Measurements from ENCODE around the gene BDKRB1.

The BDKRB1 gene

DNA sequence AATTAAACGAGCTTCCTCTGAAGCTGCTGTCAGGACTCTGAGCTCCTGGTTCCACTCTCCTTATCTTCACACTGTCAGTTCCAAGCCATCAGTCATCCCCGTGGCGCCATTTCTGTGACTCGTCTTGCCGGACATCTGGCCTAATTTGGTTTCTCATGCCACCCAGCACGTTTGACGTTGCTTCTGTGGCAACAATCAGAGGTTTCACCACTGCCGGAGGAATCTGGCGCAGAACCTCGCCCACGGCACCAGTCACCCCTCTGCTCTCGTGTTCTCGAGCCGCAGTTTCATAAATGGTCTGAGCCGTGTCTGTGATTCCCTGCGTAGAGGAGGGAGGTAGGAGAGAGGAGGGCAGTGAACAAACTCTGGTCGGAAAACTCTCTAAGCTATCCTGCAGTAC lies 29.7 kb downstream of the BDKRB1 start:
- DNase-seq: no peak

DNA sequence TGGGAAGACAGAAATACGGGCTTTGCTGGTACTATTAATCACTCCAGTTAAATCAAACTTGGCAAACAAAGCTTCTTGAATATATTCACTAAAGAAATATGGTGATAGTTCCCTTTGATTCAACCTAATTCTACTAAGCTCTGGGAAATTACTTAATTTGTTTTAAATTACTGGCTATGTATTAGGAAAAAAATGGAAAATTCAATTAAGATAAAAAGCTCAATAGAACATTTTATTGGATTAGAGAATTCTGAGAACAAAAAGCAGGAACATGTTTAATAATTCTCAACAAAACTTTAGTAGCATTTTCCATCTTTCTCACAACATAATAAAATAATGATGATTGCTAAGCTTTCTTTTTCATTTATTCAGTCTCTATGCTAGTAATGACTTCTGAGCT lies 30.2 kb downstream of the BDKRB1 start:
- no peak for DNase-seq

DNA sequence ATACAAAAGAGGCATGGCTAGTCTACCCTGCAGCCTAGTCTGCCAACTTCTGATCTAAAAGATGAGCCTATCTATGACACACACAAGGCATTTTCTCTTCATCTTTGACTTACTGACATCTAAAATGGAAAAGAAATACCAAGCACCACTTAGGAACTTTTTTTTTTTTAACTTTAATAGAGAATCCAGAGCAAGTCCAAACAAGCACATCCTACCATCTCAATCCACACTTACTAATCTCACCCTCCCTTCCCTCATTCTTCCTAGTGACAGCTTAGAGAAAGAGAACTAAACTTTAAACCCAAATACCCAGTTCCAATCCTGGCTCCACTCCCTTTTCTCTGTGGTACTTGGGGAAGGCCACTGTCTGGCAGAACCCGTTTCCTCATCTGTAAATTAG lies 31.8 kb downstream of the BDKRB1 start:
- DNase-seq: no peak

DNA sequence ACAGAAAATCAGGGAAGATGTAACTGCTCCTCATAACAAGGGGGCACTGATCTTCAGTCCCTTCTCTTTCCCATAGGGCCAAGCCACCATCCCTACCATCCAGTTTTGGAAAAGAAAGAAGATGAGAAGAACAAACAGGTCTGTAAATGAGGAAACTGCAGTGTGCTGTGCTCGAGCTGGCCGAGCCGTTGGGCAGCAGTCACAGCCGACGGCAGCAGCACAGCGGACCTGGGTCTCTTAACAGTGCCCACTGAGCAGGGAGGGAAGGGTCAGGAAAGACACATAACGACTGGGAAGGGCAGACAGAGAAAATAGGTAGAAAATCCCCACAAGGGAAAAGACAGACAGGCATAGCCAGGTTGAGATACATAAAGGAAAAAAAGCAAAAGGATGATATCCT lies 38.2 kb downstream of the BDKRB1 start:
- DNase-seq: no peak

DNA sequence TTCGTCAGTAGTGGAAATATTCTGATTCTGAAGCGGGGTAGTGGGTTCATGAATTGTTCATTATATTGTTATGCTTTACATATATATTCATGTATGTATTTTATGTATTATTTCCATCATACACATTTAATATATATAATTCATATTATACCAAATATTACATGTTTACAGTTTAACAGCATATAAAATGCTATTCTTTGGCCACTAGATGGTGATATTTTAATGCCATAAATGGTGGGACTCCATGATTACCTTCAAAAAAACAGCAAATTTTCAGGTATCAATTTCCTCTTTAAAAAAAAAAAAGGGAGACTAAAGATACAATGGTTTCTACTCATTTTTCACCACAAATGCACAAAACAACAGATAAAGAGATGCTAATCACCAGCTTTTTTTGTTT lies 41.0 kb downstream of the BDKRB1 start:
- DNase-seq: peak; percentile 7

DNA sequence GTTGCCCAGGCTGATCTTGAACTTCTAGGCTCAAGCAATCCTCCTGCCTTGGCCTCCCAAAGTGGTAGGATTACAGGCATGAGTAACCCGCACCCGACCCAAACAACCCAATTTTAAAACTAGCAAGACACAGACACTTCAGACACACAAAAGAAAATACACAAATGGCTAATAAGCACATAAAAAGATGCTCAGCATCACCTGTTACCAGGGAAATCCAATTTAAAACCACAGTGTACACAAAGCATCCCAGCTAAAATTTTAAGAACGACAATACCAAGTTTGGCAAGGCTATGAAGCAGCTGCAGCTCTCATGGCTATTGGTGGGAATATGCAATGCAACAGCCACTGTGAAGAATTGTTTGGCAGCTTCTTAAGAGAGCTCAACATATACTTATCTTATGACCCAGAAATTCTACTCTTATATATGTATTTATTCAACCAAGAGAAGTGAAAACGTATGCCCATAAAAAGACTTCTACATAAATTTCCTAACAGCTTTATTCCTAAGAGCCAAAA lies 42.0 kb downstream of the BDKRB1 start:
- DNase-seq: no peak

DNA sequence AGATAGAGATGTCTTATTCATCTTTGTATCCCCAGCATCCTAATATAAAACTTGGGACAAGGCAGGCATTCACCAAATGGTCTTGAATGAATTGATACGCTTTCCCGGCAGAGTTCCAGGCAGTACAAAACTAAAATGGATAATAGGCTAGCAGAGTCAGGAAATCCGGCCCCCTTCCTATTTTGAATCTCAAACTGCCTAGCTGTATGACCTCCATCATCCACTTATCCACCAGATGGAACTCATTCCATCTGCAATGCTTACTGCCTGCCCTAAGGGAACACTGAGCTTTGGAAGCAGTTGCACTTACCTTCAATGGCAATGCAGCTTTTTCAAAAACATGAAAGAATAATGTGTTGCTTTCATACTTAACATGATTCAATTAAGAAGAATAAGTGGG lies 43.4 kb downstream of the BDKRB1 start:
- DNase-seq: no peak

DNA sequence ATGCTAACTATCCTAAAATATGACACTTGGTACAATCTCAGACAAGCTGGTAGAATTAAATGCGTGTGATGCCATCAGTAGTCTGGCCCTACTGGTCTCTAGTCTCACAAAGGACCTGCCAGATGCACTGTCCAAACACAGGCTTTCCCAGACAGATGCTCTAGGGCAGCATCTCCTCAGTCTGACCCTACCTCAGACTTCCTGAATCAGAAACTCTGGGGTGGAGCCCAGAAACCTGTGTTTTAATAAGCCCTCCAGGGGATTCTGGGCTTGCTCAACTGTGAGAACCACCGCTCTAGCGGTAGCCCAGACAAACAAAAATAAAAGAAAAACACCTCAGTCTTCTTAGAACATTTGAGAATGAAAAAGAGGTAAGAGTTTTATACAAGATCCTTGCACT lies 48.0 kb downstream of the BDKRB1 start:
- DNase-seq: no peak

DNA sequence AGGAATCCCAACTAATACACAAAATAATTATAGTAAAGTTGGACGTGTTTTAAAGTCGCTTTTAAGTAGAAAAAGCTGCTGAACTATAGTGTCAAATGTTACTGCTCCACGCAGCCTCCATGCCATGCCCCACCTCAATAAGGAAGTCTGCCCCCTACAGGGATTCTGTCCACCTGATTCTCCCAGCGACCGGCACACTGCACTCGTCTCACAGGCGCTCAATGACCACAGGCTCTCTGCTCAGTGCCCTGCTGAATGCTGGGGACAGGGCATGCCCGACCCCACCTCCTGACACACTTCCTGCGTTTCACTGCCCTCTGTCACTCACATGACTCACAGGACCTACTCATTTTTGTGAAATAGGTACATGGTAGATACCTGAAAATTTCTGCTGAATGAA lies 48.9 kb downstream of the BDKRB1 start:
- no peak for DNase-seq

DNA sequence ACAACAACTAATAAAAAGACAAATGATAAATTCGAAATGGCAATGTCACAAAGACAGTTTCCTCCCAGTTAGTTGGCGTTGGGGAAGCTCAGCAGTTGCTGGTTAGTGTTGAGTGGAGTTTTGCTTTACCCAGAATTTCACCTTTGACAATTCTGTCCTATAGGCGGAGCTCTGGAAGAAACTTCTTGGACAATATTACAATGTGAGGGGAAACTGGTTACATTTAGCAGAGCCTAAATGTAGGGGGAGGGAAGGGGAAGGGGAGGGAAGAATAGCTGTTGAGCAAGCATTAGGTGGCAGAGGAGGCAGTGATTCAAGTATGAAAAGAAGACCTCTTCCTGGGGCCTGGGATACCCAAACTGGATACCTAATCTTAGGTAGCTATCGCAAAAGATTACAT lies 51.4 kb downstream of the BDKRB1 start:
- DNase-seq: no peak

DNA sequence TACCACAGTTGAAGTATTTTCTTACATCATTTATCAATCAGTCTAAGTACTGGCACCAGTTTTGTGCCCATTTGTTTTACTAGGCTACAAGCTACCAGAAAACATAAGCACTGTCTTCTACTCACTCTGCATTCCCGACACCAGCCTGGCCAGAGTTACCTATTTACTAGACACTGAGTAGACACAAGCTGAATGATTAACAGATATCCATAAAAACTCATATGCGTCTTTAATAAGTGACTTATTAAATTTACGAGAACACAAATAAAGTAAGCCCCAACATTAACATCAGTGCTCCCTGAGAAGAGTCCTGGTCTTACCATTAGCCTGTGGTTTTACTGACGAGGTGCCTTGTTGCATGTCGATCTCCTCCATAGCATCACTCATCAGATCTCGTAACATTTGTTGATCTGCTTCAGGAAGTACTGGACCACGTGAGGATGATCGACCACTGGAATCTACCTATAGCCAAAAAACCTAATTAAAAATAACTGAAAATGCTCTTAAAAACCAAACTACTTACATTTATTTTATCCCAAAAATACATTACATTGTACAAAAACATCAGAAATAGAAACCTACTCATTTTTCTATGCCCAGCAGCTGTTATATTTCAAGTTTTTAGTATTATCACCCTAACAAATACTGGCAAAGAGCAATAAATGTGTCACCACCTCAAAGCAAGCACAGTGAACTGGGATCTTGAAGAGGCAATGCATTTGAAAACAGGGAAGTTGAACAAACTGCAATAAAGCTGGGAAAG lies 53.3 kb downstream of the BDKRB1 start:
- no peak for DNase-seq

DNA sequence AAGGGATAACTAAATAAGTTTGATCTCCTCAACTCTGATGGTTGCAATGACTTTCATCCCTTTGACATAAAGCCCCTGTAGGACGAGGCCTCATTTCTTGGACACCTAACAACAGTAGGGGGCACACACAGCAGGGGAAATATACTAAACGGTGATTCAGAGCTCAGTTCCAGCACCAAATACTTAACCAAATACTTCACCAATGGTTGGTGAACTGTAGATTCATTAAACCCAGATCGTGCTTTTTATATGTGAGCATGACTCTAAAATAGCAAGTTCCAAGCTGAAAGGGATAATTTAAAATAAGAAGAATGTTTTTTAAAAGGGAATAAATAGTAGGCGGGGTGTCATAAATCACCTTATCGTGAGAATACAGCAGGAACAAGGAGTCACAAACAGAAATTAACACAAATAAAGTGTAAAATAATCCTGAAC lies 53.9 kb downstream of the BDKRB1 start:
- DNase-seq: no peak

DNA sequence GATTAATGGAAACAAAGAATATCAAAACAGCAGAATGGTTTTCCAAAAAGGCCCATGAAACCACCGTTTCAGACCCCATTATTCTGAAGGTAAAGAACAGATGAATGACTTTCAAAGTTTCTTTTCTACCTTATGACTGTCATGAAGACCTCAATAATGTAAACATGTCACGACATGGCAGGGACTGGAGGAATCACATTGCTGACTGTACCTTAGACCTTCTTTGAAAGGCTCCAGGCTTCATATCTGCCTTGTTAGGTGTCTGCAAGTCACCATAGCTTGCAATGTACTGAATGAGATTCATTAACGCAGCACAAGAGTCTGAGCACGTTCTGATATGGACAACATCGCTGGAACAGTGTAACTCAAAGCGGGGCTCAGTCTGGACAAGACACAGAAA lies 54.9 kb downstream of the BDKRB1 start:
- no peak for DNase-seq
